Measurements from ENCODE around the gene PTGDS.

DNA sequence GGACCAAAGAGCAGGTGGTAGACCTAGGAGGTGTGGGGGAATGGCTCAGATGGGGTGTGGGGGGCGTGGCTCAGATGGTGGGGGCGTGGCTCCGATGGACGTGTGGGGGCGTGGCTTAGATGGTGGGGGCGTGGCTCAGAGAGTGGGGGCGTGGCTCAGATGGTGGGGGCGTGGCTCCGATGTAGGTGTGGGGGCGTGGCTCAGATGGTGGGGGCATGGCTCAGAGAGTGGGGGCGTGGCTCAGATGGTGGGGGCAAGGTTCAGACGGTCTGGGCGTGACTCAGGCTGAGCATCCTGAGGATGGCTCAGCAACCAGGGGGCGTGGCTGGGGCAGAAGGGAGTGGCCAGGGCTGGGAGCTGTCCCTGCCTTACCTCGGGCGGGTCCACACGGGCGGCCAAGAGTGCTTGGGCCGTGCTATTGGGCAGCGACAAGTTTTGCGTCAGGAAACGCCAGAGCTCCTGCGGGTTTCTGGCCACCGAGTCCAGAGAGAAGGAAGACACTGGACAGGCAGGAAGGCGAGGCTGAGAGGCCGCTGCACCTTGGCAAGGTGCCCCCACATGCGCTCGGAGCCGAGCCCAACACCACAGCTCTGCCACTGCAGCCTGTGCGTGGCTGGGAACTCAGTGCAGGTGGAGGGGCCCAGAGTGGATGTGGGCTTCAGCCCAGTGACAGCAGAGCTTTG, 44.8 kb downstream of the PTGDS start:
- TF ChIP-seq POLR2A (IDR thresholded peaks at IDR 0.05; ENCODE audit: low read length) (no peak), GATA1 (IDR thresholded peaks at IDR 0.05; ENCODE audit: low read depth, low read length) (no peak)

Data from erythroblast (primary cell).